ENCODE results near the gene CCR2. TPM values are rescaled to one million over a fixed set of nuclear protein-coding genes. Genes with fewer than 3 reads are reported as not detected.
"Not testable (repeated sequence)": the region's sequence is repeated elsewhere in the genome, so short reads cannot be mapped to it uniquely, and the experiment has no call there.

CCR2 gene
- polyA plus RNA-seq (ENCODE audit: insufficient read length in 4 of 4) = 1 to 10 TPM in 2 of 4 donors, under 1 TPM in 2; 0.57 to 2.4 (median 1.3) TPM

- no peak for DNase-seq (ENCODE audit: low read depth in 4 of 4, low spot score in 3 of 4)
These were observed at the start of gene CCR2 for GRCh38 chr3:46353647-46354410. TSS of gene CCR2 (plus strand) at chr3:46354111. CDS start at chr3:46357528, 3,417 bp downstream.

GRCh38 chr3:46304739-46305138, 49.2 kb upstream of the CCR2 start:
- DNase-seq (ENCODE audit: low read depth in 4 of 4, low spot score in 3 of 4) = no peak

GRCh38 chr3:46312991-46313390, 40.9 kb upstream of the CCR2 start:
- DNase-seq (ENCODE audit: low read depth in 4 of 4, low spot score in 3 of 4) = no peak

DNA sequence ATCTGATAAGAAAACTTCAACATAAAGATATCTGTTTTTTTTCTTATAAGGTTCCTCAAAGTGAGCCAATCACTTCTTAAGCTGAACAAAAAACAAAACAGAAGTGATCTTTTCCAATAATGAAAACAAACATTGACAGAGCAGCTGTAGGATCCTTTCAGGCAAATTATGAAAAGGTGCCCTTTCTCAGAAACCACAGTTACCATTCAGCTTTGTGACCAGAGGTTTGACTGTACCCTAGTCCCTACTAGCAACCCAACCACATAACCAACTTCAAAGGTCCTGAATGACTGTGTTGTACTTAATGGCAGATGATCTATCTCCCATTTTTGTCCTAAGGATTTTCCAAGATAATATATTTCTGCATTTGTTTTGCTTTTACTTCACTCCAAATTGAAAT, 39.4 kb upstream of the CCR2 start:
- DNase-seq (ENCODE audit: low read depth in 4 of 4, low spot score in 3 of 4) = no peak

DNA sequence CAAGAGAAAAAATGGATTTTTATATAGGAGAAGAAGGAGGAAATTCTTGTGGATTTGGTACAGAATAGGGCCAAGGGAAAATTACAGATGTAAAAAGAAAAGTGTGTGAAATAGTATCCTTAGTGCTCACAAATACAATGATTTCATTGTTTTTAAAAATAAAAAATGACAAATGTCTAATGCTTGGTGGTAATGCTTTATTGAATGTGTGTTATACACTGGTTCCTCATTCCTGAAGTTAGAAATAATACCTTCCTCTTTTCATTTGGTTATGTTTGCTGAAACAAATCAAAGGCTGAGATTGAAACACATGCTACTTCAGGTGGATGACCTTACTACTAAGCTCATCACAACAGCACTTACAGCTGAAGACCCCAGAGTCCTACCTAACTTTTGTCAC, 37.7 kb upstream of the CCR2 start:
- no peak for DNase-seq (ENCODE audit: low read depth in 4 of 4, low spot score in 3 of 4)

GRCh38 chr3:46318207-46318927, 35.5 kb upstream of the CCR2 start:
- DNase-seq (ENCODE audit: low read depth in 4 of 4, low spot score in 3 of 4) = no peak

DNA sequence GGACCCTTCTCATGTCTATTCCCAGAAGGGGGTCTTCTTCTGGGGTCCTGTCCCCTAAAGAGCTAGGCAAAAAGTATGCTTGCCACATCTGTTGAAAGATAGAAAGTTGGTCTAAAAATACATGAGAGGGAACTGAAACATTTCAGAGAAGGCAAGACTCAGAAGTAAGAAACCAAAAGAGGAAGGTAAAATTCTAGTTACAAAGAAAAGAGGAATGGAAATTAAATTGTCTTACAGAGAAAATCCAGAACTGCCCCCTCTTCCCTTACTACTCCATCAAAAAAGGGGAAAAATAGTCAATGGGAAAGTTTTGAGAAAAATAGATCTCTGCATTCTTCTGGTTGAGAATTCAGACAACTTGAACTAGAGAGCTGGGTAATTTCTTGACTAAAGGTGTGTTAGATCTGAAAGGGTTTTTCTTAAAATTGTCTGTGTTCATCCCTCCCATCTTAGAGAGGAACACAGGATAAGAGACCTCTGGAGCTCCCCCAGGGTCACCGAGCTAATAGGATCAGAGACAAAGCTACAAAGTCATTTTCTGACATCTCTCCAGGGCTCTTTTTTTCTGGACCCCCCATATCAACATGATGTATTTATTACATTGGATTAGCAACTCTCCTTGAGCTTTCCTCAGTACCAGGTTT, 32.3 kb upstream of the CCR2 start:
- DNase-seq (ENCODE audit: low read depth in 4 of 4, low spot score in 3 of 4) = no peak

GRCh38 chr3:46324036-46324435, 29.9 kb upstream of the CCR2 start:
- no peak for DNase-seq (ENCODE audit: low read depth in 4 of 4, low spot score in 3 of 4)

DNA sequence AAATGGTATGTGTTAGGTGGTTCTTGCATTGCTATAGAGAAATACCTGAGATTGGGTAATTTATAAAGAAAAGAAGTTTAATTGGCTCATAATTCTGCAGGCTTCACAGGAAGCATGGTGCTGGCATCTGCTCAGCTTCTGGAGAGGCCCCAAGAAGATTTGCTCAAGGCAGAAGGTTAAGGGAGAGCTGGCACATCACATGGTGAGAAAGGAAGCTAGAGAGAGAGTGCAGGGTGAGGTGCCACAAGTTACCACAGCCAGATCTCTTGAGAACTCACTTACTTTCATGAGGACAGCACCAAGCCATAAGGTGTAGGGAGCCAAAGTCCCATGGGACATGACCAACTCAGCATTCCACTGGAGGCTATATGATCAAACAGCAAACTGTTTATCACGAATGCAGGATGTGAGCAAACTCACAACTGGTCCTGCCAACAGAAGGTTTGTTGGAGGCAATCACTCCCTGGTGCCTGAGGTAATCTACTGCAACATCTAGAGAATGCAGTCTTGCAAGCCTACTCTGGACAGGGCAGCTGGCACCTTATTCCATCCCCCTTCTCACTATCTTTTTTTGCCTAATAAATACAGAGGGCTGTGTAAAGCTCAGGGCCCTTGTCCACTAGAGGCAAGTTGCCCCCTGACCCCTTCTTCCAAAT, 28.1 kb upstream of the CCR2 start:
- no peak for DNase-seq (ENCODE audit: low read depth in 4 of 4, low spot score in 3 of 4)

GRCh38 chr3:46330676-46331075, 23.2 kb upstream of the CCR2 start:
- DNase-seq (ENCODE audit: low read depth in 4 of 4, low spot score in 3 of 4) = not testable (repeated sequence)

DNA sequence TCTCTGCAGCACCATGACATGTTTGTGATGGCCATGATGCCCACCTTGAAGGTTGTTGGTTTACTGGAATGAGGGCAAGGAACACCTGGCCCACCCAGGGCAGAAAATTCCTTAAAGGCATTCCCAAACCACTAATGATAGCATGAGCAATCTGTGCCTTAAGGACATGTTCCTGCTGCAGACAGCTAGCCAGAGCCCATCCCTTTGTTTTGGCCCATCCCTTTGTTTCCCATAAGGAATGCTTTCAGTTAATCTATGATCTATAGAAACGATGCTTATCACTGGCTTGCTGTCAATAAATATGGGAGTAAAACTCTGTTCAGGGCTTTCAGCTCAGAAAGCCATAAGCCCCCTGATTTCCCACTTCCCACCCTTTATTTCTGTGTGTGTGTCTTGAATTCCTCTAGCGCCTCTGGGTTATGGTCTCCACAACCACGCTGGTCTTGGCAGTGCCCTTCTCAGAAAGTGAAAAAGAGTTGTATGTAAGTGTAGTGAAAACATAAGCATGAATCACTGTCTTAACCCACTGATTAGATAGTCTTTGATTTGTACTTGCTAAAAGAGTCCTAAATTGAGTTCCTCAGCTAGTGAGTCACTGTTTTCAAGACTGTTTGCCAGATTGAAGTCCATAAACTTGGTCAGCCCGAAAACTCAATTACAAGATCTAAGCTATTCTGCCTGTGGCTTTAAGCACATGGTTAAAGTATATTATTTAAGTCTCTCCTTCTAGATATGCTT, 19.0 kb upstream of the CCR2 start:
- DNase-seq (ENCODE audit: low read depth in 4 of 4, low spot score in 3 of 4) = no peak

DNA sequence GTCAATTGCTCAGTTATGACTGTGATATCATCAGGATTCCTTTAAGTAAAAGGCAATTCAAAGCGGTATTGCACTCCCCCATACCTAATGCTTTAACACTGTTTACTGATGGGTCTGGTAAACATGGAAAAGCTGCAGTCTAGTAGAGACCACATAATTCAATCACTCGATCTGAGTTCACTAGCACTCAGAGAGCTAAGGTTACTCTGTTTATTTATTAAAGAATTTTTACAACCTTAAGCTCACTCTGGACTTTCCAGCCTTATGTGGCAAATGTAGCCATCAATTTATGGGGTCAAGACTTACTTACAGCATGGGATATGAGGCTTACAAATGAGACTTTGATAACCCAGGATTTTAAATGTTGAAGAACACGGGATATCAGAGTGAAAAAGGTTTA, 18.4 kb upstream of the CCR2 start:
- DNase-seq (ENCODE audit: low read depth in 4 of 4, low spot score in 3 of 4) = no peak

DNA sequence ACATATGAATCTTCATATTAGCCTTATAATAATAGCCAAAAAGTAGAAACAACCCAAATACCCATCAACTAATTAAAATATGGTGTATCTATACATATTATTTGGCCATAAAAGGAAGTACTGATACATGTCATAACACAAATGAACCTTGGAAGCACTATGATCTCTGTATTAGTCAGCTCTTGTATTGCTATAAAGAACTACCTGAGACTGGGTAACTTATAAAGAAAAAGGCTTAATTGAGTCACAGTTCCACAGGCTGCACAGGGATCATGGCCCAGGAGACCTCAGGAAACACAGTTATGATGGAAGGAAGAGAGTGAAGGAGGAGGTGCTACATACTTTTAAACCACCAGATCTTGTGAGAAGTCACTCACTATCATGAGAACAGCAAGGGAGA, 16.0 kb upstream of the CCR2 start:
- no peak for DNase-seq (ENCODE audit: low read depth in 4 of 4, low spot score in 3 of 4)

DNA sequence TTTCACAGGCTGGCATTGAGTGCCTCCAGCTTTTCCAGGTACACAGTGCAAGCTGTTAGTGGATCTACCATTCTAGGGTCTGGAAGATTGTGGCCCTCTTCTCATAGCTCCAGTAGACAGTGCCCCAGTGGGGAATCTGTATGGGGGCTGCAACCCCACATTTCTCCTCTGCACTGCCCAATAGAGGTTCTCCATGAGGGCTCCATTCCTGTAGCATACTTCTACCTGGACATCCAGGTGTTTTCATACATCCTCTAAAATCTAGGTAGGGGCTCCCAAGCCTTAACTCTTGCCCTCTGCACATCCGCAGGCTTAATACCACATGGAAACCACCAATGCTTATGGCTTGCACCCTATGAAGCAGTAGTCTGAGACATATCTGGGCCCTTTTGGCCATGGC, 15.1 kb upstream of the CCR2 start:
- DNase-seq (ENCODE audit: low read depth in 4 of 4, low spot score in 3 of 4) = no peak

- no peak for DNase-seq (ENCODE audit: low read depth in 4 of 4, low spot score in 3 of 4)
These were observed 9.4 kb upstream of the CCR2 start for GRCh38 chr3:46344476-46344875.

GRCh38 chr3:46348823-46349482, 5.0 kb upstream of the CCR2 start:
- DNase-seq (ENCODE audit: low read depth in 4 of 4, low spot score in 3 of 4) = no peak

DNA sequence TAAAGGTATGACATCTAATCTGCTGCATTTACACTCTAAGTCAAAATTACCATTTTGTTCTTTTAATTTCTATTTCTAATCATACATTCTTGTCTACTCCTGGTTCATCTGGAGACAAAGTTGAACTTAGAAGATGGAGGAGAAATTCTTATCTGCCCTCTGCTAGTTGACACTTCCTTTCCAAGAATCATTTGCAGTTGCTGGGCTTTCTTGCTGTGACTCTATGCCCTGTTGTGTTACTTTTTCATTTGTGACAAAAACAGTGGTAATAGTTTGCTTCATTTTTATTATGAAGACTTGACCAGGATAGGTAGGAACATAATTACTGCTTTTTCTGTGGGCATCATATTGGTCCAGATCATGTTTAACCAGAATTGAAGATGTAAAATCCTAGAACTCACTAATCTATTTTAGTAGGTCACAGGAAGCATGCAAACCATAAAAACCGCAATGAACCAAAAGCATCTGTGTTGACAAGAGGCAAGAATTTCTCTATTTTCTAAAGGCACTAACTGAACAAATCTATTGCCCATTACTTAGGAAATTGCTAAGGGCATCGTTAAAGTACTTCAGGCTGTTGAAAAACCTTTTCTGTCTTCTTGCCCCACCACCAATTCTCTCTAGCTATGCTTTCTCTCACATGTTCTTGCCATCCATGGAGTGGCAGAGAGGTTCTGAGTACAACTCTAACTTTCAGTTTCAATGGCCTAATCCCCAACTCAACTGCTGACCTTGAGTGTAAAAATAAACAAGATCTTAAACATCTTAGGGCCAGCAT, 4.2 kb upstream of the CCR2 start:
- no peak for DNase-seq (ENCODE audit: low read depth in 4 of 4, low spot score in 3 of 4)

GRCh38 chr3:46350262-46350565, 3.7 kb upstream of the CCR2 start:
- DNase-seq (ENCODE audit: low read depth in 4 of 4, low spot score in 3 of 4) = no peak

- DNase-seq (ENCODE audit: low read depth in 4 of 4, low spot score in 3 of 4) = no peak
These were observed 2.3 kb upstream of the CCR2 start for GRCh38 chr3:46351646-46352045.

All from left renal pelvis (tissue), 4 donors.